Fibroblast of pulmonary artery (primary cell): ENCODE results near the gene MYO5A.
A peak's percentile ranks its signal among the peaks of the same experiment; 100 is the strongest.

Experiments used
- DNase-seq: peaks from one replicate; pipeline ENCODE4 v3.0.0-alpha.2; 2010; ENCODE audit warnings: low read depth
- H3K4me3 ChIP-seq: replicated peaks from 2 replicates; pipeline ENCODE4 v1.5.1; 2011; ENCODE audit warnings: low read depth, mild to moderate bottlenecking, control low read depth, low read length, moderate library complexity
- CTCF ChIP-seq: IDR thresholded peaks from 2 replicates; pipeline ENCODE4 v1.5.1; 2011; ENCODE audit warnings: mild to moderate bottlenecking, control low read depth, low read length, inconsistent platforms; ENCODE audit errors: missing control alignments

Gene MYO5A

GRCh38 chr15:52481915-52482314 is 46.8 kb downstream of the MYO5A start:
- no peak for TF ChIP-seq CTCF
- no peak overlapping the region for H3K4me3 ChIP-seq
- peak; percentile 67 for DNase-seq

GRCh38 chr15:52480990-52481389 is 47.7 kb downstream of the MYO5A start:
- TF ChIP-seq CTCF, result no peak
- no peak overlapping the region for H3K4me3 ChIP-seq
- no peak for DNase-seq

- DNase-seq, result no peak
- no peak overlapping the region for H3K4me3 ChIP-seq
- TF ChIP-seq CTCF, result no peak
Observed at GRCh38 chr15:52466716-52467115, 62.0 kb downstream of the MYO5A start.

GRCh38 chr15:52466134-52466701 is 62.5 kb downstream of the MYO5A start:
- TF ChIP-seq CTCF, result no peak
- DNase-seq, result no peak
- no peak overlapping the region for H3K4me3 ChIP-seq

- no peak overlapping the region for H3K4me3 ChIP-seq
- TF ChIP-seq CTCF, result no peak
- no peak for DNase-seq
Observed at GRCh38 chr15:52464478-52464877, 64.2 kb downstream of the MYO5A start.

- DNase-seq, result no peak
- no peak for TF ChIP-seq CTCF
- H3K4me3 ChIP-seq, result no peak overlapping the region
Observed at GRCh38 chr15:52464040-52464439, 64.6 kb downstream of the MYO5A start.

GRCh38 chr15:52463638-52464037 is 65.0 kb downstream of the MYO5A start:
- no peak overlapping the region for H3K4me3 ChIP-seq
- DNase-seq, result peak; percentile 24

More at GRCh38 chr15:52463638-52464037, 65.0 kb downstream of the MYO5A start:
- TF ChIP-seq CTCF, result peak; percentile 8
